NT2/D1 (cell line): ENCODE results near the gene HNF1B.

Experiments used
- DNase-seq: peaks from one replicate; pipeline ENCODE4 v3.0.0-alpha.2; 2011; ENCODE audit warnings: low read depth, low spot score
- H3K27me3 ChIP-seq: 2 replicates; pipeline ENCODE4 v1.6.0; 2011; ENCODE audit warnings: mild to moderate bottlenecking; ENCODE audit not compliant: insufficient read length, insufficient read depth
- H3K36me3 ChIP-seq: 2 replicates; pipeline ENCODE4 v1.6.1; 2011; ENCODE audit warnings: mild to moderate bottlenecking, low read length, mixed read lengths; ENCODE audit not compliant: insufficient read depth, insufficient read length
- H3K4me1 ChIP-seq: 2 replicates; pipeline ENCODE4 v1.5.1; 2011; ENCODE audit not compliant: insufficient read depth, insufficient read length
- H3K4me3 ChIP-seq: 2 replicates; pipeline ENCODE4 v1.5.1; 2011; ENCODE audit warnings: low read depth; ENCODE audit not compliant: insufficient read length
- H3K9ac ChIP-seq: 2 replicates; pipeline ENCODE4 v1.6.0; 2011; ENCODE audit warnings: low read depth; ENCODE audit not compliant: insufficient read length
- H3K9me3 ChIP-seq: 2 replicates; pipeline ENCODE4 v1.5.1; 2011; ENCODE audit warnings: mild to moderate bottlenecking, low read length; ENCODE audit not compliant: insufficient read depth
- SUZ12 ChIP-seq: IDR thresholded peaks from 2 replicates; pipeline ENCODE4 v1.6.1; 2011; ENCODE audit not compliant: insufficient read length, insufficient read depth; ENCODE audit errors: extremely low read depth
- YY1 ChIP-seq: IDR thresholded peaks from 2 replicates; pipeline ENCODE4 v1.6.1; 2011; ENCODE audit not compliant: insufficient read length, insufficient read depth
- ZNF274 ChIP-seq: IDR thresholded peaks from 2 replicates; pipeline ENCODE4 v1.6.1; 2011; ENCODE audit warnings: mild to moderate bottlenecking, low read depth, low read length

Gene HNF1B

GRCh38 chr17:37640015-37640414 lies 104.8 kb downstream of the HNF1B start:
- Histone ChIP-seq H3K9ac (no peak overlapping the region), H3K27me3 (peaks cover 4% of the 10 kb centered on the region), H3K36me3 (peaks cover 65% of the 10 kb centered on the region), H3K4me3 (no peak overlapping the region), H3K9me3 (0 out of 2 replicates have a peak, but pooled peaks cover 6% of the 10 kb centered on the region), H3K4me1 (no peaks in the 10 kb centered on the region)
- no peak for TF ChIP-seq SUZ12
- TF ChIP-seq YY1 = no peak
- TF ChIP-seq ZNF274 = no peak
- no peak for DNase-seq

- DNase-seq = no peak
- Histone ChIP-seq H3K27me3 (no peaks in the 10 kb centered on the region), H3K4me1 (no peaks in the 10 kb centered on the region), H3K36me3 (peaks cover 77% of the 10 kb centered on the region), H3K4me3 (no peak overlapping the region), H3K9ac (no peak overlapping the region), H3K9me3 (0 out of 2 replicates have a peak, but pooled peaks cover 6% of the 10 kb centered on the region)
- TF ChIP-seq SUZ12 = no peak
- no peak for TF ChIP-seq YY1
- no peak for TF ChIP-seq ZNF274
These were observed 106.9 kb downstream of the HNF1B start for GRCh38 chr17:37637956-37638355.
